22Rv1 (cell line): ENCODE data around the gene CCL22.

Experiments
- ZFX ChIP-seq: fragments of 450-650 bp; IDR thresholded peaks from 2 replicates; pipeline ENCODE4 v1.6.1; 2017; ENCODE audit warnings: antibody characterized with exemption, borderline replicate concordance
- TF ChIP-seq, protein P1 (sequence below): fragments of 450-650 bp; IDR thresholded peaks from 2 replicates; pipeline ENCODE4 v1.5.1; 2017; ENCODE audit warnings: mild to moderate bottlenecking

- TF ChIP-seq, protein P1, sequence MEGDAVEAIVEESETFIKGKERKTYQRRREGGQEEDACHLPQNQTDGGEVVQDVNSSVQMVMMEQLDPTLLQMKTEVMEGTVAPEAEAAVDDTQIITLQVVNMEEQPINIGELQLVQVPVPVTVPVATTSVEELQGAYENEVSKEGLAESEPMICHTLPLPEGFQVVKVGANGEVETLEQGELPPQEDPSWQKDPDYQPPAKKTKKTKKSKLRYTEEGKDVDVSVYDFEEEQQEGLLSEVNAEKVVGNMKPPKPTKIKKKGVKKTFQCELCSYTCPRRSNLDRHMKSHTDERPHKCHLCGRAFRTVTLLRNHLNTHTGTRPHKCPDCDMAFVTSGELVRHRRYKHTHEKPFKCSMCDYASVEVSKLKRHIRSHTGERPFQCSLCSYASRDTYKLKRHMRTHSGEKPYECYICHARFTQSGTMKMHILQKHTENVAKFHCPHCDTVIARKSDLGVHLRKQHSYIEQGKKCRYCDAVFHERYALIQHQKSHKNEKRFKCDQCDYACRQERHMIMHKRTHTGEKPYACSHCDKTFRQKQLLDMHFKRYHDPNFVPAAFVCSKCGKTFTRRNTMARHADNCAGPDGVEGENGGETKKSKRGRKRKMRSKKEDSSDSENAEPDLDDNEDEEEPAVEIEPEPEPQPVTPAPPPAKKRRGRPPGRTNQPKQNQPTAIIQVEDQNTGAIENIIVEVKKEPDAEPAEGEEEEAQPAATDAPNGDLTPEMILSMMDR: no peak
- no peak for TF ChIP-seq ZFX
Measured at GRCh38 chr16:57373117-57373947, 14.7 kb downstream of the CCL22 start.
